ENCODE measurements around the gene DPRX. TPM values are rescaled to one million over a fixed set of nuclear protein-coding genes. Genes with fewer than 3 reads are reported as not detected.

DPRX gene, protein sequence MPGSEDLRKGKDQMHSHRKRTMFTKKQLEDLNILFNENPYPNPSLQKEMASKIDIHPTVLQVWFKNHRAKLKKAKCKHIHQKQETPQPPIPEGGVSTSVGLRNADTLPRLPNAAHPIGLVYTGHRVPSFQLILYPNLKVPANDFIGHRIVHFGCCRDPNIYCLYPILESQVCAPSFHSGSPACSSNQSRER
- not detected for total RNA-seq

DNA sequence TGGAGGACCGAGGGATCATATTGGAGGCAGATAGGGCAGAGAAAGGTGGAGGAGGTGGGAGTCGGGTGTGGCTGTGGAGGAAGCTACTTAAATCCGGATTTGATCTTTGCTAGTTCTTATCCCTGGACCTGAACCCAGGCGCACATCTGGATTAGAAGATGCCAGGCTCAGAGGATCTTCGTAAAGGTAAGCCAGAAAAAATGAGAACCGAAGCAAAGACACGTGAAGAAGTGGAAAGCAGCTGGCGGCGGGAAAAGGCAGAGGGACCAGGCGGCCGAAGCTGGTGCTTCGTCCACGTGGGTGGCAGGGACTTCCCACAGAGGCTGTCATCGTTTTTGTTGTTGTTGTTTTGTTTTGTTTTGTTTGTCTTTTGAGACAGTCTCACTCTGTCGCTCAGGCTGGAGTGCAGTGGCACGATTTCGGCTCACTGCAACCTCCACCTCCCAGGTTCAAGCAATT is at the start of gene DPRX:
Gene DPRX (plus strand): TSS at position 51 of the 459 bp plus-strand sequence. CDS start 108 bp downstream, at position 159.
- no peak for ATAC-seq (ENCODE audit: low FRiP score)
- DNase-seq (ENCODE audit: low spot score) = no peak
- TF ChIP-seq, protein P1, sequence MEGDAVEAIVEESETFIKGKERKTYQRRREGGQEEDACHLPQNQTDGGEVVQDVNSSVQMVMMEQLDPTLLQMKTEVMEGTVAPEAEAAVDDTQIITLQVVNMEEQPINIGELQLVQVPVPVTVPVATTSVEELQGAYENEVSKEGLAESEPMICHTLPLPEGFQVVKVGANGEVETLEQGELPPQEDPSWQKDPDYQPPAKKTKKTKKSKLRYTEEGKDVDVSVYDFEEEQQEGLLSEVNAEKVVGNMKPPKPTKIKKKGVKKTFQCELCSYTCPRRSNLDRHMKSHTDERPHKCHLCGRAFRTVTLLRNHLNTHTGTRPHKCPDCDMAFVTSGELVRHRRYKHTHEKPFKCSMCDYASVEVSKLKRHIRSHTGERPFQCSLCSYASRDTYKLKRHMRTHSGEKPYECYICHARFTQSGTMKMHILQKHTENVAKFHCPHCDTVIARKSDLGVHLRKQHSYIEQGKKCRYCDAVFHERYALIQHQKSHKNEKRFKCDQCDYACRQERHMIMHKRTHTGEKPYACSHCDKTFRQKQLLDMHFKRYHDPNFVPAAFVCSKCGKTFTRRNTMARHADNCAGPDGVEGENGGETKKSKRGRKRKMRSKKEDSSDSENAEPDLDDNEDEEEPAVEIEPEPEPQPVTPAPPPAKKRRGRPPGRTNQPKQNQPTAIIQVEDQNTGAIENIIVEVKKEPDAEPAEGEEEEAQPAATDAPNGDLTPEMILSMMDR (IDR thresholded peaks at IDR 0.05) = no peak

GRCh38 chr19:53583181-53583580 is 48.6 kb upstream of the DPRX start:
- ATAC-seq (ENCODE audit: low FRiP score) = no peak
- DNase-seq (ENCODE audit: low spot score) = no peak
- TF ChIP-seq, protein P1 (IDR thresholded peaks at IDR 0.05) = no peak

DNA sequence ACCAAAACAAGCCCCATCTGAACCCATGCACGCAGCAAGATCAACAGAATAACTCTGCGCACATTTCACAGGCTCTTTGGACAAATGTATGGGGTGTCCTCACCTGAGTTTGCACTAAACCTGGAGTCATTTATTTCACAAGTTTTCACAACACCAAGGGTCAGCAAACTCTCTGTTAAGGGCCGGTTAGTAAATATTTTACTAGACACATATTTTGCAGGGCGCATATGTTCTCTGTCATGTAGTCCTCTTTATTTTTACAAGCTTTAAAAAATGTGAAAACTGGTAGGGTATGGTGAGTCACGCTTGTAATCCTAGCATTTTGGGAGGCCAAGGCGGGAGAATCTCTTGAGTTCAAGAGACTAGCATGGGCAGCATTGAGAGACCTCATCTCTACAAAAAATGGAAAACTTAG is 45.5 kb upstream of the DPRX start:
- TF ChIP-seq, protein P1 (IDR thresholded peaks at IDR 0.05) = no peak
- DNase-seq (ENCODE audit: low spot score) (no peak), ATAC-seq (ENCODE audit: low FRiP score) (no peak)

DNA sequence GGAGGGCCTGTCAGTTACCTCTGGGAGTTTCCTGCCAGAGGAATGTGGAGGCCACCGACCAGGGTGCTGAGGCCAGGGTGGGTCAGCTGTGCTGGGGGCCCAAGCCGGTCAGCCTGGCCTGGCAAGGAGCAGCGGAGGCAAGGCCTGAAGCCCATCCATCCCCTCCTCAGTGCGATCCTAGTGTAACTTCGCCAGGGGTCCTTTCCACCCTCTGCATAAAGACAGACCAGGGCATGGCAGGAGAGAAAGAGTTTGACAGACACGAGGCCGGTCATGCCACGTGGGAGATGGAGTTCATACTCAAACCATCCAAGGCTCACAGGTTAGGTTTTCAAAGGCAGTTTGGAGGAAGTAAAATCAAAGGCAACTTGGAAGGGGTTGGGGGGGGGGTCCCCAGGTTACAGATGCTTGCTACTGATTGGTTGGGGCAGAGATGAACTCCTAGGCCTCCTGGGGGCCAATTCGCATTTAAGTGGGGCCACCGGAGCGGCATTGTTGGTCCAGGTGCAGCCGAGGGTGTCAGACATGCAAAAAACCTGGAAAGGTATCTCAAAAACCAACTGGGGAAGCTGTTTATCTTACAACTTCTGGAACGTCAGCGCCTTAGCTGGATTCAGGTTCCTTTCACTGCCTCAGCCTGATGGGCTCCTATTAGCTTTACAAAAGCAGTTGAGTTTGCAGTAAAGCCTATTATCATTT is 36.8 kb upstream of the DPRX start:
- DNase-seq (ENCODE audit: low spot score) = no peak
- TF ChIP-seq, protein P1 (IDR thresholded peaks at IDR 0.05) = no peak
- no peak for ATAC-seq (ENCODE audit: low FRiP score)

DNA sequence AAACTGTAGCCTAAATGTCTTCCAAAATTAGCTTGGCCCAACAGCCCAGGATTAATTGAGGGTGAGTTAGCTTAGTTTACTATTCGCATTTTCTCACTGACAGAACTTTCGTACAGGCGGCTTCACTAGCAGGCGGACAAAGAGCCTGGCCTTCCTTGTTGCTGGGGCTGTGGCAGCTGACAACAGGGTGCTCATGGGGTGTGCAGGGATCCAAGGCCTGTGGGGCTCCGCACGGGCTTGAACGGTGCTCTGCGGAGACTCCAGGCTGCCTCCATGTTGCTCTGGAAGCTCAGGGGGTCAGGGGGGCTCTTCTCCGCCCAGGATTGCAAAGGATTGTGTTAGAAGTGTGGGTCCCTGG is 36.3 kb upstream of the DPRX start:
- ATAC-seq (ENCODE audit: low FRiP score) = no peak
- TF ChIP-seq, protein P1 (IDR thresholded peaks at IDR 0.05) = no peak
- DNase-seq (ENCODE audit: low spot score) = no peak

DNA sequence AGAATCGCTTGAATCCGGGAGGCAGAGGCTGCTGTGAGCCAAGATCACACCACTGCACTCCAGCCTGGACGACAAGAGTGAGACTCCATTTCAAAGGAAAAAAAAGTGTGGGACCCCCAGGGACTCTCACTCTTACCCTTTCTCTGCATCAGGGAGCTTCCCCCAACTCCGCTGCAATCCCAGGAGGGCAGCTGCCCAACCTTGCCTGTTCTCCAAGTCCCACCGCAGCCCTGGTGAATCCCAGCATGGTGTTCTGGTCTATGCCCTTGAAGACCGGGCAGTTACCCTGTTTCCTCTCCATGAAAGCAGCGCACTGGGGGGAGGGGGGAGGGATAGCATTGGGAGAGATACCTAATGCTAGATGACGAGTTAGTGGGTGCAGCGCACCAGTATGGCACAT is 35.7 kb upstream of the DPRX start:
- ATAC-seq (ENCODE audit: low FRiP score) = no peak
- no peak for DNase-seq (ENCODE audit: low spot score)
- TF ChIP-seq, protein P1 (IDR thresholded peaks at IDR 0.05) = no peak

DNA sequence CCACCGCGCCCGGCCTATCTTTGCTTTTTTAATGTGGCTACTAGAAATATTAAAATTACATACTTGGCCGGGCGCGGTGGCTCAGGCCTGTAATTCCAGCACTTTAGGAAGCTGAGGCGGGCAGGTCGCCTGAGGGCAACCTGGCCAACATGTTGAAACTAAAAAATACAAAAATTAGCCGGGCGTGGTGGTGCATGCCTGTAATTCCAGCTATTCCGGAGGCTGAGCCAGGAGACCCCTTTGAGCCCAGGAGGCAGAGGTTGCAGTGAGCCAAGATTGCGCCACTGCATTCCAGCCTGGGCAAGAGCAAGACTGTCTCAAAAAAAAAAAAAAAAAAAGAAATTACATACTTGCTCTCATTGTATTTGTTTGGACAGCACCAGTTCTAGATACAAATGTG is 34.8 kb upstream of the DPRX start:
- TF ChIP-seq, protein P1 (IDR thresholded peaks at IDR 0.05) = no peak
- no peak for DNase-seq (ENCODE audit: low spot score)
- no peak for ATAC-seq (ENCODE audit: low FRiP score)

Measured in omental fat pad (tissue), 4 donors.